Nephron progenitor cell (in vitro differentiated cells): ENCODE measurements around the gene ELAVL1.
"Not testable (repeated sequence)": the region's sequence is repeated elsewhere in the genome, so short reads cannot be mapped to it uniquely, and the experiment has no call there.

Source experiments
- DNase-seq: peaks from one replicate; pipeline ENCODE4 v3.0.0; 2021
- H3K27ac Mint-ChIP-seq: 2 replicates; pipeline ENCODE4 v1.8.0; 2021; ENCODE audit warnings: mild to moderate bottlenecking, moderate library complexity, mixed read lengths
- H3K27me3 Mint-ChIP-seq: 2 replicates; pipeline ENCODE4 v1.8.0; 2021; ENCODE audit warnings: mild to moderate bottlenecking, low read depth, mixed read lengths; ENCODE audit not compliant: poor library complexity
- H3K36me3 Mint-ChIP-seq: 2 replicates; pipeline ENCODE4 v1.8.0; 2021; ENCODE audit warnings: low read depth, mixed read lengths
- H3K4me1 Mint-ChIP-seq: 2 replicates; pipeline ENCODE4 v1.8.0; 2021; ENCODE audit warnings: mixed read lengths
- H3K4me3 Mint-ChIP-seq: 2 replicates; pipeline ENCODE4 v1.8.0; 2021; ENCODE audit warnings: mild to moderate bottlenecking, moderate library complexity, mixed read lengths
- H3K9me3 Mint-ChIP-seq: 2 replicates; pipeline ENCODE4 v1.8.0; 2021; ENCODE audit warnings: mild to moderate bottlenecking, moderate library complexity, mixed read lengths
- TF ChIP-seq, protein P1 (sequence below): fragments of 200-600 bp; sonication (generic); IDR thresholded peaks from 2 replicates; pipeline ENCODE4 v1.5.0; 2021; ENCODE audit warnings: antibody characterized with exemption

ELAVL1 gene

GRCh38 chr19:7932276-7932929 is 73.0 kb downstream of the ELAVL1 start:
- no peak overlapping the region for H3K4me3 Mint-ChIP-seq
- DNase-seq: no peak
- H3K9me3 Mint-ChIP-seq: no peaks in the 10 kb centered on the region
- peaks cover 14% of the 10 kb centered on the region for H3K4me1 Mint-ChIP-seq
- no peak overlapping the region for H3K27ac Mint-ChIP-seq
- H3K36me3 Mint-ChIP-seq: peaks cover 10% of the 10 kb centered on the region
- TF ChIP-seq, protein P1, sequence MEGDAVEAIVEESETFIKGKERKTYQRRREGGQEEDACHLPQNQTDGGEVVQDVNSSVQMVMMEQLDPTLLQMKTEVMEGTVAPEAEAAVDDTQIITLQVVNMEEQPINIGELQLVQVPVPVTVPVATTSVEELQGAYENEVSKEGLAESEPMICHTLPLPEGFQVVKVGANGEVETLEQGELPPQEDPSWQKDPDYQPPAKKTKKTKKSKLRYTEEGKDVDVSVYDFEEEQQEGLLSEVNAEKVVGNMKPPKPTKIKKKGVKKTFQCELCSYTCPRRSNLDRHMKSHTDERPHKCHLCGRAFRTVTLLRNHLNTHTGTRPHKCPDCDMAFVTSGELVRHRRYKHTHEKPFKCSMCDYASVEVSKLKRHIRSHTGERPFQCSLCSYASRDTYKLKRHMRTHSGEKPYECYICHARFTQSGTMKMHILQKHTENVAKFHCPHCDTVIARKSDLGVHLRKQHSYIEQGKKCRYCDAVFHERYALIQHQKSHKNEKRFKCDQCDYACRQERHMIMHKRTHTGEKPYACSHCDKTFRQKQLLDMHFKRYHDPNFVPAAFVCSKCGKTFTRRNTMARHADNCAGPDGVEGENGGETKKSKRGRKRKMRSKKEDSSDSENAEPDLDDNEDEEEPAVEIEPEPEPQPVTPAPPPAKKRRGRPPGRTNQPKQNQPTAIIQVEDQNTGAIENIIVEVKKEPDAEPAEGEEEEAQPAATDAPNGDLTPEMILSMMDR: no peak
- no peaks in the 10 kb centered on the region for H3K27me3 Mint-ChIP-seq

DNA sequence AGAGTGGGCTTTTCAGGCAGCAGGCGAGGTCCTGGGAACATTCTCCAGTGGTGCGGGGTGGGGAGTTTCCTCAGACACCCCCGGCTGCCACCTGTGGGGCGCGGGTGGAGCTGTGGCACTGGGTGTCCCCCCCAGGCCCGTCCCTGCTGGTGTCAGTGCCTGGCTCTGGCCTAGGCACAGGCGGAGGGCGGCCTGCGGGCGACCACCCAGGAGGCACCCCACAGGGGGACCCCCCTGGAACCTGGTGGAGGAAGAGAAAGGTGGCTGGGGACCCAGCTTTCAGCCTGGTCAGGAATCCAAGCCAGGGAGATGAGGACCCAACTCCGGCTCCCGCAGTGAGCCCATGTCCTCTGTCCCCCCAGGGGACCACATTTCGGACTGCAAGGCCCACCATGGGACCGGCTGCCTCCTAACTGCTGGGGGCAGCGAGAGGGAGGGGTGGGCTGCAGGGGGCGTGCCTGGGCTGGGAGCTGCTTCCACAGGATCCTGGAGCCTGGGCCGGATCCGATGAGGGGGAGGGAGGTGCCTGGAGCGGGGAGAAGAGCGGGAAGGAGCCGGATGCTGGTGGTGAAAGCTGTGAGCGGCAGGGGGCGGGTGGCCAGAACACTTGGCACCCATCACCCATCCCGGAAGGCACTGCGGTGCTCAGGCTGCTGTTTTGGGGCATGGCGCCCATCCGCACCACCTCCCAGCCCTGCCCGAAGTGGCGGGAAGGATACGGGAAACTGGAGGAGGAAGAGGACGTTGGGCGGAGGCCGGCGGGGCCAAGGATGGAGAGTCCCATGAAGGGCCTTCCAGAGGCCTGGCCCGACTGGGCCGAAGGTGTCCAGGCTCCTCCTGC is 74.0 kb downstream of the ELAVL1 start:
- no peak for DNase-seq
- H3K36me3 Mint-ChIP-seq: peaks cover 9% of the 10 kb centered on the region
- no peaks in the 10 kb centered on the region for H3K27me3 Mint-ChIP-seq
- no peak overlapping the region for H3K4me3 Mint-ChIP-seq
- peaks cover 18% of the 10 kb centered on the region for H3K4me1 Mint-ChIP-seq
- no peak overlapping the region for H3K27ac Mint-ChIP-seq
- TF ChIP-seq, protein P1: no peak
- no peaks in the 10 kb centered on the region for H3K9me3 Mint-ChIP-seq

DNA sequence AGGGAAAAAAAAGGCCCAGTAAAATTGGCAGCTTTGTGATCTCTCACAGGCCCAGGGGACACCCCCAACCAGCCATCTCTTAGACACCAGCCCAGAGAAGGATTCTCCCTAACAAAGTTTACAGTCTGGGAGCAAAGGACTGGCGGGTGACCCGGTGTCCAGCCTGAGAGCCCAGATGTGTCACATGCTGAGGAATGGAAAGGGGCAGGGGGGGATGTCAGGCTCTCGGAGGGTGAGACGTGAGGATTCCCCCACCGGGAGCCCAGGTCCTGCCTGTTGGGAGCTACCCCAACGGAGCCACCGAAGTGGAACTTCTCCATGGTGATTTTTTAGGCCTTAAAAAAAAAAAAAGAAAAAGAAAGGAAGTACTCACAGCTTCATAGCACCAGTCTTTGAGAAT is 74.7 kb downstream of the ELAVL1 start:
- TF ChIP-seq, protein P1: no peak
- Mint-ChIP-seq H3K27me3 (no peaks in the 10 kb centered on the region), H3K9me3 (no peaks in the 10 kb centered on the region), H3K36me3 (peaks cover 3% of the 10 kb centered on the region), H3K27ac (no peak overlapping the region), H3K4me1 (peaks cover 20% of the 10 kb centered on the region), H3K4me3 (no peak overlapping the region)
- no peak for DNase-seq

- H3K27ac Mint-ChIP-seq, H3K27me3 Mint-ChIP-seq, H3K4me3 Mint-ChIP-seq, H3K9me3 Mint-ChIP-seq, DNase-seq, H3K36me3 Mint-ChIP-seq: not testable (repeated sequence)
- H3K4me1 Mint-ChIP-seq: peaks cover 20% of the 10 kb centered on the region
Observed at GRCh38 chr19:7930030-7930429, 75.4 kb downstream of the ELAVL1 start.

DNA sequence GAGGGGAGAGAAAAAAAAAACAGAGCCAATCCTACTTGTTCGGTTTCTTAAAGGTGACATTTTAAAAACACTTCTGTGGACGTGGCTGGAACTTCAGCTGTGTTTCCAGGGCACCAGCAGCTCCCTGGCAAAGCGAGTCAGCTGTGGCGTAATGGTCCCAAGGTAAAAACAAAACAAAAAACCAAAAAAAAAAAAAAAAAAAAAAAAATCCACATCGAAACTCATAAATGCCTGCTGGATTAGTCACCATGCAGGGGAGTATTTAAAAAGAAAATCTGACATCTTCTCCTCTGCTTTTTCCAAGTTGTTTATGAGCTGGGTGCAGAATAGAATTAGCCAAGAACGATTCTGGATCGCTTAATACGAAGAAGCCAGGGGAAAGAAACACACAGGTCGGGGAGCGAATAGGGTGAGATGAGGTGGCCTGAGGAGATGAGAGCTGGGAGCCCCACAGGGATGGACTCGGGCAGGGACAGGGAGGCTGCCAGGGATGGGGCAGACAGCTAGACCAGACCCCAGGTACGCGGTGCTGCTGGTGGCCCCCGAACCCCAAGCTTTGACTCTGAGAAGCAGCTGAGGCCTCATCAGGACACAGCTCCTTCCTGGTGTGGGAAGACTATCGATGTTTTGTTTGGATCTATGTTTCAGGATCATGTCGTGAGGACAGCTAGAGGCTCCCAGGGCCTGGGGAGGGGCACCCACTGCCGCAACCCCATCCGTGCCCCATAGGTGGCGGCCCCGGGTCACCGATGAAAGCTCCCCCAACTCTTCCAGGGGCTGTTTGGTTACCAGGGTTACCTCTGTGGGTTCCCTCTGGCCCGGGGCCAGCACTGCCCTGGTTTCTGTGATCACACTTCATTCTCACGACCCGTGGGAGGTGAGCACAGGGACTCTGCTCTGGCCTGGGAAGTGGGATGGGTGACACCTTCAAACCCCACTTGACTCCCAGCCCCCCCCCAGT is 76.4 kb downstream of the ELAVL1 start:
- TF ChIP-seq, protein P1: peak; percentile 51
- no peaks in the 10 kb centered on the region for H3K36me3 Mint-ChIP-seq
- peaks cover 20% of the 10 kb centered on the region for H3K4me1 Mint-ChIP-seq
- DNase-seq: peak; percentile 72
- H3K27ac Mint-ChIP-seq: peak overlapping the region; percentile 48
- H3K4me3 Mint-ChIP-seq: no peak overlapping the region
- no peaks in the 10 kb centered on the region for H3K9me3 Mint-ChIP-seq
- no peaks in the 10 kb centered on the region for H3K27me3 Mint-ChIP-seq

DNA sequence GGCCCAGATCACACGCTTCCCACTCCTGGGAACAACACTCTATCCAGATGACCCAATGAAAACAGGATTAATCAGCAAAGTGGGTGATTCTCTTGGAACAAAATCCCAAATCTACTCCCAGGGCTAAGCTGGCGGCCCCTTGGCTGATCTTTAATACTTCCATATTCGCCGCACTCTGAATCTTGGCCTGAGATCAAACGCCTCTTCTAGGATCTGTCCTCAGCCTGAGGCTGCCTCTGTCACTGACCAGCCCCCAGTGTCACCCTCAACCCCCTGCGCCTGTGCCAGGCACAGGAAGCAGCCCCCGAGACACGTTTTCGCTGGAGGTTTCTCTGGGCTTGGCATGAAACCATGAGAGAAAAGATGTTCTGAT is 77.1 kb downstream of the ELAVL1 start:
- Mint-ChIP-seq H3K27me3 (no peaks in the 10 kb centered on the region), H3K36me3 (no peaks in the 10 kb centered on the region), H3K4me1 (peaks cover 21% of the 10 kb centered on the region), H3K27ac (no peak overlapping the region), H3K4me3 (peak overlapping the region; percentile 12), H3K9me3 (no peaks in the 10 kb centered on the region)
- DNase-seq: no peak
- TF ChIP-seq, protein P1: no peak
